Activated naive CD4-positive, alpha-beta T cell treated with anti-CD3 and anti-CD28 coated beads, Interleukin-2, amount 50 U/mL, for 24 hours (primary cell): ENCODE data around the gene SLC9A1.
A peak's percentile ranks its signal among the peaks of the same experiment; 100 is the strongest.

Experiments
- H3K27ac Mint-ChIP-seq: one replicate; pipeline ENCODE4 v1.8.0; 2021; ENCODE audit warnings: mild to moderate bottlenecking, mixed read lengths
- H3K27me3 Mint-ChIP-seq: one replicate; pipeline ENCODE4 v1.8.0; 2021; ENCODE audit warnings: mixed read lengths
- H3K36me3 Mint-ChIP-seq: one replicate; pipeline ENCODE4 v1.8.0; 2021; ENCODE audit warnings: mixed read lengths
- H3K4me1 Mint-ChIP-seq: one replicate; pipeline ENCODE4 v1.8.0; 2021; ENCODE audit warnings: mixed read lengths
- H3K4me3 Mint-ChIP-seq: one replicate; pipeline ENCODE4 v1.8.0; 2021; ENCODE audit warnings: mild to moderate bottlenecking, mixed read lengths
- H3K9me3 Mint-ChIP-seq: one replicate; pipeline ENCODE4 v1.8.0; 2021; ENCODE audit warnings: mixed read lengths

Gene SLC9A1

GRCh38 chr1:27144049-27144748 is 10.7 kb downstream of the SLC9A1 start:
- Mint-ChIP-seq H3K9me3 (no peaks in the 10 kb centered on the region), H3K4me3 (no peak overlapping the region), H3K4me1 (peaks cover 71% of the 10 kb centered on the region), H3K27ac (peak overlapping the region; percentile 19), H3K36me3 (peaks cover 3% of the 10 kb centered on the region), H3K27me3 (no peaks in the 10 kb centered on the region)

- peak overlapping the region; percentile 93 for H3K27ac Mint-ChIP-seq
- no peaks in the 10 kb centered on the region for H3K27me3 Mint-ChIP-seq
- no peak overlapping the region for H3K4me3 Mint-ChIP-seq
- H3K9me3 Mint-ChIP-seq = no peaks in the 10 kb centered on the region
- H3K4me1 Mint-ChIP-seq = peaks cover 71% of the 10 kb centered on the region
- peaks cover 3% of the 10 kb centered on the region for H3K36me3 Mint-ChIP-seq
Measured at GRCh38 chr1:27143401-27143800, 11.5 kb downstream of the SLC9A1 start.

- Mint-ChIP-seq H3K9me3 (no peaks in the 10 kb centered on the region), H3K27ac (peak overlapping the region; percentile 38), H3K27me3 (no peaks in the 10 kb centered on the region), H3K4me1 (peaks cover 75% of the 10 kb centered on the region), H3K4me3 (no peak overlapping the region), H3K36me3 (peaks cover 5% of the 10 kb centered on the region)
Measured at GRCh38 chr1:27142464-27142863, 12.5 kb downstream of the SLC9A1 start.

DNA sequence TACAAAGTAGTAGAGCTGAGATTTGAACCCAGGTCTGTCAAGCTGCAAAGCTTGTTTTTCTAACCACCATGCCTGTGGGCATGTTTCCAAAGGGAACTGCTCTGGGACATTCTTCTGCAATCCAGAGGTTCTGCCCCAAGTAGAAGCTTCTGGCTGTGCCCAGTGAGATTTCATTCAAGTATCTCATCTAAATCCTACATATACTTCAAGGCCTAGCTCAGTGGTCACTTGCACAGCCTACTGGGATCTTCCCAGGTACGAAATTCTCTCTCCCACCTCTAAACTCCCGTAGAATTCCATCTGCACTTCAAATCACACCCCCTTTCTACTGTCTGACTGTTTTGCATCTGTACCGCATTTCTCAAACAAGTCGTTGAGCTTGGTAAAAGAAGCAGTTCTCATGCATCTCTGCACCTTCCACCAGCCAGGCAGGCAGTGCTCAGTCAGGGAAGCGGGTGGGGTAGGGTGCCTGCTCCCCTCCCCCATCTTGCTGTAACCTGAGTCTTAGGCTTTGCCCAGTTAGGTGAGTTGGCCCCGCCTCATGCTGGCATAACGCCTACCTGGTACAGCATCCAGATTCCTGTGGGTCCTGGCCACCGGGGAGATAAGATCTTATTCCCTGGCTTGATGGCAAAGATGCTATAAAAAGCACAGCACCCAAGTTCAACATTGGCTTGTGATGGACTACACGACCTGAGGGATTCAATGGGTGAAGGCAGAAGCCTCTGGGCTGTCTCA is 13.5 kb downstream of the SLC9A1 start:
- Mint-ChIP-seq H3K36me3 (peaks cover 5% of the 10 kb centered on the region), H3K4me3 (no peak overlapping the region), H3K27me3 (no peaks in the 10 kb centered on the region), H3K9me3 (no peaks in the 10 kb centered on the region), H3K27ac (peak overlapping the region; percentile 73), H3K4me1 (peaks cover 85% of the 10 kb centered on the region)

- no peak overlapping the region for H3K27ac Mint-ChIP-seq
Measured at GRCh38 chr1:27139980-27140379, 14.9 kb downstream of the SLC9A1 start.

GRCh38 chr1:27138927-27139326 is 16.0 kb downstream of the SLC9A1 start:
- Mint-ChIP-seq H3K9me3 (no peaks in the 10 kb centered on the region), H3K27me3 (no peaks in the 10 kb centered on the region), H3K27ac (no peak overlapping the region), H3K36me3 (peaks cover 2% of the 10 kb centered on the region), H3K4me3 (no peak overlapping the region), H3K4me1 (peaks cover 78% of the 10 kb centered on the region)

More at GRCh38 chr1:27139980-27140379, 14.9 kb downstream of the SLC9A1 start:
- H3K4me1 Mint-ChIP-seq = peaks cover 85% of the 10 kb centered on the region
- H3K36me3 Mint-ChIP-seq = peaks cover 2% of the 10 kb centered on the region
- H3K27me3 Mint-ChIP-seq = no peaks in the 10 kb centered on the region
- H3K4me3 Mint-ChIP-seq = no peak overlapping the region
- no peaks in the 10 kb centered on the region for H3K9me3 Mint-ChIP-seq

DNA sequence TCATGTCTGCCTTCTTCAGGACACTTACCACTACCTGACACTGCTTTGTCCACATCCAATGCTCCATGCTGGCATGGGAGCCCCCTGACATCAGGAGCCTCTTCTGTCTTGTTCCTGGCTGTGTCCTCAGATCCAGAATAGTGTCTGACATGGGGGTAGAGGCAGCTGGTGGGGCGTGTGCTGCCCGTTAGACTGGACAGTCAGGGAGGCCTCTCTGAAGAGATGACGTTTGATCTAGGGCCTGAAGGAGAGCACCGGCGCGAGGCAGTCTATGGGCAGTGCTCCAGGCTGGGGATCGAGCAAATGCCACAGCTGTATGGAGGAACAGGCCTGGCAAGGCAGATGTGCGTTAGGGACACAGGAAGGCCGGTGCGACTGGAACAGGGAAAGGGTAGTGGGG is 16.6 kb downstream of the SLC9A1 start:
- H3K9me3 Mint-ChIP-seq = no peaks in the 10 kb centered on the region
- peaks cover 2% of the 10 kb centered on the region for H3K36me3 Mint-ChIP-seq
- peak overlapping the region; percentile 94 for H3K27ac Mint-ChIP-seq
- peaks cover 74% of the 10 kb centered on the region for H3K4me1 Mint-ChIP-seq
- H3K27me3 Mint-ChIP-seq = no peaks in the 10 kb centered on the region
- peak overlapping the region; percentile 44 for H3K4me3 Mint-ChIP-seq

- Mint-ChIP-seq H3K36me3 (peaks cover 2% of the 10 kb centered on the region), H3K27ac (peak overlapping the region; percentile 98), H3K4me1 (peaks cover 66% of the 10 kb centered on the region), H3K4me3 (peak overlapping the region; percentile 72), H3K9me3 (no peaks in the 10 kb centered on the region), H3K27me3 (no peaks in the 10 kb centered on the region)
Measured at GRCh38 chr1:27137544-27138075, 17.3 kb downstream of the SLC9A1 start.

DNA sequence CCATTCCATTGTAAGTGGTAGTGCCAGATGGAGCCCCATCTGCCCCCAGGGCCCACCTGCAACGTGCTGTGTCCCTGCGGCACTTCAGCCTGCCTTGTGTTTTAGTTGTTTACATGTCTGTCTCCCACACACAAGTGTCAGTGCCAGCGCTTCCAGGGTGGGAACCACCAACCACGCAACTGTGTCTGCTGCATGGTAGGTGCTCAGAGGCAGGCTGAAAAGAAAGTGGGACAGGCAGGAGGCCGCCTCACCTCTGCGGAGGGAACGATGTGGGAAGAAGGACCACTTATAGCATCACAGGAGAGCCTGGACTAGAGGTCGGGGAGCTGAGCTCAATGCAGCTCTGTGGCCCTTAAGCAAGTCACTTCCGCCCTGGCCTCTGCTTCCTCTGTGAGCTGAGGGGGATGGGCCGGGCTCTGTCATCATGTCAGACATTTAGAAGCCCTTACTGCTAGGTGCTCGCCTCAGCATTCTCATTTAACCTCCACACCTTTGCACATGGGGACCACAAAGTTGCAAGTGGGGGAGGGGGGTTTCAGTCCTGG is 17.9 kb downstream of the SLC9A1 start:
- Mint-ChIP-seq H3K27ac (peak overlapping the region; percentile 98), H3K4me1 (peaks cover 61% of the 10 kb centered on the region), H3K9me3 (no peaks in the 10 kb centered on the region), H3K27me3 (no peaks in the 10 kb centered on the region), H3K36me3 (peaks cover 2% of the 10 kb centered on the region), H3K4me3 (peak overlapping the region; percentile 72)

- H3K27ac Mint-ChIP-seq = peak overlapping the region; percentile 98
- H3K36me3 Mint-ChIP-seq = peaks cover 2% of the 10 kb centered on the region
- no peaks in the 10 kb centered on the region for H3K9me3 Mint-ChIP-seq
- no peak overlapping the region for H3K4me3 Mint-ChIP-seq
- H3K27me3 Mint-ChIP-seq = no peaks in the 10 kb centered on the region
- peaks cover 52% of the 10 kb centered on the region for H3K4me1 Mint-ChIP-seq
Measured at GRCh38 chr1:27136236-27136551, 18.7 kb downstream of the SLC9A1 start.

- Mint-ChIP-seq H3K27ac (peak overlapping the region; percentile 59), H3K27me3 (no peaks in the 10 kb centered on the region), H3K4me3 (no peak overlapping the region), H3K36me3 (peaks cover 2% of the 10 kb centered on the region), H3K4me1 (peaks cover 52% of the 10 kb centered on the region), H3K9me3 (no peaks in the 10 kb centered on the region)
Measured at GRCh38 chr1:27135541-27136235, 19.2 kb downstream of the SLC9A1 start.

- Mint-ChIP-seq H3K4me3 (no peak overlapping the region), H3K27me3 (no peaks in the 10 kb centered on the region), H3K27ac (no peak overlapping the region), H3K36me3 (peaks cover 2% of the 10 kb centered on the region), H3K4me1 (peaks cover 35% of the 10 kb centered on the region), H3K9me3 (no peaks in the 10 kb centered on the region)
Measured at GRCh38 chr1:27133991-27134390, 20.9 kb downstream of the SLC9A1 start.

- H3K9me3 Mint-ChIP-seq = no peaks in the 10 kb centered on the region
- H3K36me3 Mint-ChIP-seq = peaks cover 2% of the 10 kb centered on the region
- no peaks in the 10 kb centered on the region for H3K27me3 Mint-ChIP-seq
- H3K4me1 Mint-ChIP-seq = peaks cover 27% of the 10 kb centered on the region
- no peak overlapping the region for H3K4me3 Mint-ChIP-seq
- no peak overlapping the region for H3K27ac Mint-ChIP-seq
Measured at GRCh38 chr1:27133158-27133557, 21.8 kb downstream of the SLC9A1 start.

DNA sequence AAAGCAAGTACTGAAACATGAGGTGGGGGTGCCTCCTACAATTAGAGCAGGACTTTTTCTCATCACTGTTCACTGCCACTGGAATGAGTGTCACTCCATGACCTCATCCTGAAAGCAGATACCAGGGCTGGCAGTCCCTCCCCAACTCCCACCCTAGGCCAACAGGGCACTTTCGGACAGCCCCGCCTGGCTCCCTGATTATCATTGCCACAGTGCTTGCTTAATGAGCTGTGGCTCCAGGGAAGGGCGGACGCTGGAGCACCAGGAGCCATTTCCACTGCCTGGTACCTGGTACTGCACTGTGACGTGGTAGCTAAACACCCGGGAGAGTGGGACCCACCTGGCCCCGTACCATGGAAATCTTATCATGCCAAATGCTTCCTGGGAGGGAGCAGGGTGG is 22.3 kb downstream of the SLC9A1 start:
- no peaks in the 10 kb centered on the region for H3K27me3 Mint-ChIP-seq
- H3K4me3 Mint-ChIP-seq = no peak overlapping the region
- peaks cover 21% of the 10 kb centered on the region for H3K4me1 Mint-ChIP-seq
- no peak overlapping the region for H3K27ac Mint-ChIP-seq
- peaks cover 2% of the 10 kb centered on the region for H3K36me3 Mint-ChIP-seq
- no peaks in the 10 kb centered on the region for H3K9me3 Mint-ChIP-seq

DNA sequence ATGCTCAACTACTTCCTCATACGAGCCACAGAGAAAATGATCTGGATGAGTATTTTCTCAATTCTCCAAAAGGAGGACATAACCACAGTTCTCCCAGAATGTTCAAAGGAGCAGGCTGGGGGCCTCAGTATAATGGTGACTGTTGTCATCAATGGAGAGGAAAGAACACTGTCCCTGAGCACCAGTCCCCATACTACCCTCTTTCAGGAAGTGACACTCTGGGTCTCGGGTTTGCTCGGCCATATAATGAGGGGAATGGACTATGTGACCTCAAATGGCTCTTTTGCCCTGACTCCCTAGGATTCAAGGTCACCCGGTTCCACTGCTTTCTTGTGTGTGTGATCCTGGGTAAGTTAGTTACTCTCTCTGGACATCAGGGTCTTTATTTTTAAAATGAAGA is 22.8 kb downstream of the SLC9A1 start:
- Mint-ChIP-seq H3K27ac (no peak overlapping the region), H3K4me3 (no peak overlapping the region), H3K36me3 (peaks cover 2% of the 10 kb centered on the region), H3K27me3 (no peaks in the 10 kb centered on the region), H3K4me1 (peaks cover 17% of the 10 kb centered on the region), H3K9me3 (no peaks in the 10 kb centered on the region)
